Fibroblast of skin of right biceps (primary cell): Measurements from ENCODE around the gene ATXN1.

ENCODE experiments used
- DNase-seq: peaks from one replicate; pipeline ENCODE4 v3.0.0-alpha.2; 2013

ATXN1 gene

DNA sequence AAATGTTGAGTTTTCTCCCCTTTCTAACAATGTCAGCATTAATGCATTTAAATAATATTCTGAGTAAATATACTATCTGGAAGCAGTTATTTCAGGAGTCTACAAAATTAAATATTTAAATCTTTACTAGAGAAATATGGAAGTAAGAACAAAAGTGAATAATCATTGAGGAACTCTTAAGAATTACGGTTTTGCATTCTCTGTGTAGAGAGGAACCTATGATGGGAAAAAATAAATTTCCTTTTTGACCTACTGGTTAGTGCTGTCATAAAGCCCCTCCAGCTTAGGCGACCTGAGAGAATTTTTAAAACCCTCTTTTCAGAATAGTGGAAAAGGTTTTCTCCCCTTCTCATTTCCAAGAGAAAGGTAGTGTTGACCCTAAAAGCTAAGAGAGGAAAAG lies 64.8 kb downstream of the ATXN1 start:
- no peak for DNase-seq

DNA sequence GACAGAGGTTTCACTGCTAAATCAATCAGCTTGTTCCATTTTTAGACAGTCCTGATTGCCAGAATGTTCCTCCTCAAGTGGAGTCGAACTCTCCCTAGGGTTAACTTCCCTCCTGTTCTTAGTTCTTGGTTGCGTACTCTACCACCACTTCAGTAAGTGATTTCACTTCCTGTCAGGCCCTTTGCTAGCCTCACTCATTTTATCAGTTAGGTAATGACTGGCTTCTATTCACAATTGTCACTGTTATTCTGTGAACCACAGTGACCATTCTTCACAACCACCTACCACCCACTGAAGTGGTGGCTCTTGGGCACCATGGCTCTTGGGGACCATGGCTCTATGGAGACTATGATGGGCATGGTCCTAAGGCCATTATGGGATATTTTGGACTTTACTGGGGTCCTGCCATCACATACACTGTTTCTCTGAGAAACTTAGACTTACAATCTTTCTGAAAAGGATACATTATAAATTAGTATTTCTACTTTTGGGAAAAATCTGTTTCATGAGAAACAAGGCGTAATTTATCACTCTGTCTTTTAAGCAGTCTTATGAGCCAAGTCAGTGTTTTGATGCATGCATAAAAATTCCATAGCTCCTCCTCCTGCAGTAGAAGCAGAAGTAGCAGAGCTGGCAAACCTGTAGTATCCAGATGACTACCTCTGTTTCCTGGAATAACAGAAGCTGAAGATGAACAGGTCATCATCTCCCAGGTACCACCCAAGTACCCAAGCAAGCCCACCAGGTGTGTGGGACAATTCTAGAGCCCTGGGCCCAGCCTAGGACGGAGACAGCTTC lies 66.3 kb downstream of the ATXN1 start:
- DNase-seq, result no peak

DNA sequence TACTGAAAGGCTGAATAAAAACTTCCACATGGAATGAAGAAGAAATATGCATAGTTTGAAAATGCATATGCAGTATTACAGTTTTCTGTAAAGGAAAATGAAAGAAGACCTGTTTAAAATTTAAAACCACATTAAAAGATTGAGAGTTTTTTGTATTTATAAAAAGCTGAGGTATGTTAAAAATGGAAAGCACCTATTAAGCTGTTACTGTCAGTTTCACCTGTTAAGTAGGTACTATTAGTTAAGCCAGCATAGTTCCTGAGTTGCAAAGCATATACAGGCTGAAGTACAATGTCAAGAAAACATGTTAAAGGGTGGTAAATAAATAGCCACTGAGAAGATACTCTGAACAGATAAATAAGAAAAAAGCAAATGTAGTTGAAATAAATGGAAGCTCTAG lies 69.9 kb downstream of the ATXN1 start:
- DNase-seq, result no peak

DNA sequence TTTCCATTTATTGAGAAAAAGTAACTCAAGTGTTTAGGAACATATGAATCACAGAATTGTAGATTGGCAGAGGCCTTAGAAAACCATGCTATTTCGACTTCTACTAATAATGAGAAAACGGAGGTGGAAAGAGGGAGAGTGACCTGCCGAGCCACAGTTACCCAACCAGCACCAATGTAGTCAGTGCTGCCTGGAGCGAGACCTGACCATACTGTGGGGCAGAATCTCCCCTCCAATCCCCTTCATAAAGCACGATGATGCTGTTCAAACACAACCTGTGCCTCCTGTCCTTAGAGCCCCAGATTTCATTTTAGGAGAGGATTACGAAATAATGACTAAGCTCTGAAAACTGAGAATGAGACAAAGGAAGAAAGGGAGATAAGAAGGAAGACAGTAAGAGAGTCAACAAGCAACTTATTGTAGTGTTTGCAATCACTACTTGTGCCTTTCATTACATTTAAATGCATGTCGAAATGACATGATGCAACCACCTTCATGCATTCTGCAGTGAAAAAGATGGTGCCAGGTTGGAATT lies 70.6 kb downstream of the ATXN1 start:
- peak; percentile 59 for DNase-seq

DNA sequence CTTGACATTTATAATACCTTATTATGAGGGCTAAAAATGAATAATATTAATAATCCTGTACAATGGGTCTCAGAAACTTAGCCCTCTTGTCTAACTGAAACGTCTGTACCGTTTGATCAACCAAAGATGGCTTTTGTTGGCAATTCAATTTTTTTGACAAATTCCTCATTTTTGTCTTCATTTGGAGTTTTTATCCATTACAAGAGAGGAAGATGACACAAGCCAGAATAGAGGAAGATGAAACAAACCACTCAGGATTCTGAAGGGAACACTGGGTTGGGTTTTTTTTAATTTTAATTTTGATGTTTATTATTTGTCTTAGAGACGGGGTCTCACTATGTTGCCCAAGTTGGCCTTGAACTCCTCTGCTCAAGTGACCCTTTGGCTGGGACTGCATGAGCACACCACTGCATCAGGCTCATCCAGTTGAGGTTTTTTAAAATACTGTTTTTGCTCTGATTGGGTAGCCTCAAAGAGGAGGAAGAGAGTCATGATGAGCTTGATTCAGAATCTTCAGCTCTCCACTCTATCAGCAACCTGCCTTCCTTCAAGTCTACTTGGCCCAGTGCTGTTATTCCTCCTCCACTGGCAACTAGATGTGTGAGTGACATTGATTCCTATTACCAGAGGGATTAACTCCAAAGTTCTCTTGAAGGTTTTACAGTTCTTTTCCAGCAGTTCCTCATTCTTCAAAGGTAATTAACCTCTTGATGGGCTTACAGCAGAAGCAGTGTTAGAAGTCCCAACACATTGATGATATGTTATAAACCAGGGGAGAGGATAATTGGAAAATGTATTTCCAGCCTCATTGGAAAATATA lies 71.3 kb downstream of the ATXN1 start:
- DNase-seq, result no peak

DNA sequence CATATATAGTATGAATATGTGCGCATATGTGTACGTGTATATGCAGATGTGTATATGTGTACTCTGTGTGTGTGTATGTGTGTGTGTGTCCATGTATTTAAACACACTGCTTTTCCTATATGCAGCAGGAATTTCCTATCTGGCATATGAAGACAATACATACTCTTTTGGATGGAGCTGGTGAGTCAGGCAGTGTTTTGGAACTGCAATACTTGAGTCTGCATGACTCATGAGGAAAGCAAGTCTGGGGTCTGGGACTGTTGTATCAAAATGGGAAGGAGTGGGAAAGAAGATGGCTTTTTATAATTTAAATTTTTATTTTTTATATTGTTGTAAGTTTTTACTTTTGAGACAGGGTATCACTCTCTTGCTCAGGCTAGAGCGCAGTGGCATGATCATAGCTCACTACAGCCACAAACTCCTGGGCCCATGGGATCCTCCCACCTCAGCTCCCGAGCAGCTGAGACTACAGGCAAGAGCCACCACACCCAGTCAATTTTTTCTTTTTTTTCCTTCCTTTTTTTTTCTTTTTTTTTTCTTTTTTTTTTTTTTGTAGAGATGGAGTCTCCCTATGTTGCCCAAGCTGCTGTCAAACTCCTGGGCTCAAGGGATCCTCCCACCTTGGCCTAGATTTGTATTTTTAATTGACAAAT lies 72.2 kb downstream of the ATXN1 start:
- DNase-seq, result peak; percentile 93

DNA sequence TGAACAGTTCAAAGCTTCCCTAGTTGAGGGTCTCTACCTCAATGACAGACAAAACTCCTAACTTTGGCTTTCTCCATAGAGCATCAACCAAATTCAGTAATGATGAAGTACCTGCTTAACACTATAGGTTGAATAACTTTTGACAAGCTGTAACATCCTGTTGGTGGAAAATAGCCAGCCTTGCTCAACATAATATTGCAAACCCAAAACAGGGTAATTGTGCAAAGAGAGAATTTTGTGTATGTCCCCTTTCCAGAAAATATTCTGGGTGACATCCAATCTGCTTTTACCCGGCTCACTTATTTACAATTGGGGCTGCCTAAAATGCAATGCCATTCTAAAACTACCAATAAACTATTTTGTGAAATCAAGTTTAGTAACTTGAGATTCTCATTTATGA lies 72.8 kb downstream of the ATXN1 start:
- no peak for DNase-seq

DNA sequence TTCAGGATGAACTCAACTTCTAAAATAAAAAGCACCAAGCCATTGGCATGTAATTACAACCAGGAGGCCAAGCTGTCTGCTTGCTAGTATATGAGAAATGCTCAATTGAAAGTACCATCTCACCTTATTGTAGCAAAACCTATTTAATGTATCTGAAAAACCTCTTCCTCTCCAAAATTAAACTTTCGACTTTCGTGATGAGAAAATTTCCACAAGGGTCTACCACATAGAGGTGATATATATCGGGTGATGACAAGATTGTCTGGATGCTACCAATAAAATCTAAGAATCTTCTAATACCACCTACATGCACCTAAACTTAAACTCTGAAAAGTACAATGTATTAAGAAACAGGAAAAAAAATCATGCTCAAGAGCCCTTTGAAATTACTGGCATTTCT lies 74.2 kb downstream of the ATXN1 start:
- DNase-seq, result no peak

DNA sequence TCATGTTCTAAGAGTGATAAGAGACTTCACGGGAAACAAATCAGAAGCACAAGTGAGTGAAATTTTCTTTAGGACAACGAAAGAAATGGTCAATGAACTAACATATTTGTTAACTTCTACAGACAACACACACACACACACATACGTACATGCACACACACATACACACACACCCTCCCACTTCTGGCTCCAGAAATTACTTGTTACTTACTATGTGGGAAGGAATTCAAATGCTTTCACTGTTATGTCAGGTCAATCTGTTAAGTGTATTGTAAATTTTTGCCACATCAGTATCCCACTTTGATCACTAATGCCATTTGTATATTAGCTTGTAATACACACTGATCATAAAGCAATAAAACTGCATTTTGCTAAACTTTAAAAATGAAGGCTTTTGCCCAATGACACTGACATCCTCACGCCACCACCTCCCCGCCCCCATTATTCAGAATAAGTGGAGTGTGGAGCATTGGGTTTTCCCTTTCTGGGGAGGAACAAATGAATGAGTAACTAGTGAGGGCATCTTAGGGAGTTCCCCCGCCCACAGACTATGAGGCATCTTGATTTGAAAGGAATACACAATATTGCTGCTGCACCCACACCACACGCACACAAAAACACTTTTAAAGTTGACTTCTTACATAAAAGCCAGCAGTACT lies 76.2 kb downstream of the ATXN1 start:
- peak; percentile 67 for DNase-seq

DNA sequence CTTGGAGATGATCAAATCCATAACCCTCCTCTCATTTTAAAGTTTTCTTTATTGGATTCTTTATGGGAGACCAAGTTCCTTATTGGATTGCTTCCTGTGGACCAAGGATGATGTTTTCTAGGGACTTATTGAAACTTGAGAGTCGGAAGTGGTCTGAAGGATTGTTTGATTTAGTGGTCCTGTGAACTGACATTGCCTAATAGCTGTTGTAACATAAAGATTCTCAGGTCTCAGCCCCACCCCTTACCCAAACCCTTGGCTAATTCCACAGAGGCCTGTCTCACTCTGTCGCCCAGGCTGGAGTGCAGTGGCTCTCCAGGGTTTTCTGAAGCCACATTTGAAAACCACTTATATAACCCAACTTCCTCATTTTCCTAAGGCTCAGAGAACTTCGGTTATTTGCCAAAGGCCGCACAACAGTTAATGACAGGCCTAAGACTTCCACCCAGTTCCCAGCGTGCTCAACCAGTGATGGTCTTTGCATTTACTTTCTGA lies 77.0 kb downstream of the ATXN1 start:
- no peak for DNase-seq

DNA sequence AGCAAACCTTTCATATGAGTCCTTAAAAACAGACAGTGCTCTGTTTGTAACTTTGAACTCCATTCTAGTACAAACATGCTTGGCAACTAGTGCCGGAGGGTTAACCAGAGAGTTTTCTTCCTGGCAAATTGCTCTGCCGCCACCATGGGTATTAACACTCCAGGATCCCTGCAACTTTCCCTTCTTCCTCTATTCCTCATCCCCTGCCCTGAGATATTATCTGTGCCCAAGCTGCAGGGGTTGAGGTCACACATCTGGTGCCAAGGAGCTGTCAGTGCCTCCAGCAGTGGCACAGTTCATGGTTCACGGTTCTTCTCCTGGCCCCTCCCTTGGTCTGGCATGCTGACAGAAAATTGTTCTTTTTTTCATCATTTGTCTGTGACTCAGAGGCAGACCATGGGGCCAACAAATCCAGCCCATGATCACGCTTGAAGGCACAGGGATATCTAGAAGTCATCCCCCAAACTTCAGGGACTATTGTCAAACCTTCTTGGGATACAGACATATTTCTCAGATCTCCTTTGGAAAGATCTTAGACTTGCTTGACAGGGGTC lies 77.5 kb downstream of the ATXN1 start:
- DNase-seq, result peak; percentile 83

DNA sequence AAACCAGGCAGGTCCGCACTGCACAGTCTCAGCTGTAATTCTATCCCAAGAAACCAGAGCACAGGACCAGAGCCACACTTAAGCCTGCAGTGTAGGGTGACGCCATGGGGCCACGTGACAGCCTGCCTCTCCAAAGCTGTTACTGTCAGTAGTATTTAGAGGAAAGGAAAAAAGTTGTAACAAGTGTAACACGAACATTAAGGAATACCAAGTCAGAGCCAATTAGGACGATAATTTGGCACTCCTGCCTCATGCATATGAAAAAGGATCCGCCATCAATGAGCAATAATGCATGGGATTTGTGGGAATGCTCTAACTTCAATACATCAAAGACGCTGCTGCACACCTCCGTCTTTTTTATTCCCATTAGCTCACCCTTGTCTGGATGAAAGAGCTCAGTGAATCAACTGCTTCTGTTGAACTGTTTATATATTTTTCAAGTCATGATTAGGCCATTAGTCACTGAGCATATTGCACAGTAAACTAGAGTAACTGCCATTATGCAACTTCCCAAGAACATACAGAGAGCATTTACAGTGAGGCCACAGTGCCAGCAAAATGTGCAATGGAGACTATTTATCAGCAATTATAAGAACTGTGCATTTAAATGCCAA lies 79.9 kb downstream of the ATXN1 start:
- DNase-seq, result peak; percentile 92

DNA sequence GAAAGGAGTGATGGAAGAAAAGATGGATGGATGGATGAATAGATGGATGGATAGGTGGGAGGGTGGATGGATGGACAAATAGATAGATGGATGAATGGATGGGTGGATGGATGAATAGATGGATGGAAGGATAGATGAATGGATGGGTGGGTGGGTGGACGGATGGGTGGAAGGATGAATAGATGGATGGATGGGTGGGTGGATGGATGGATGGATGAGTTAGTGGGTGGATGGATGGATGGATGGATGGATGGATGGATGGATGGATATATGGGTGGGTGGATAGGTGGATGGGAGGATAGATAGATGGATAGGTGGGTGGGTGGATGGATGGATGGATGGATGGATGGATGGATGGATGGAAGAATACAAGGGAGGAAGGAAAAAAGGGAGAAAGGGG lies 82.2 kb downstream of the ATXN1 start:
- no peak for DNase-seq

DNA sequence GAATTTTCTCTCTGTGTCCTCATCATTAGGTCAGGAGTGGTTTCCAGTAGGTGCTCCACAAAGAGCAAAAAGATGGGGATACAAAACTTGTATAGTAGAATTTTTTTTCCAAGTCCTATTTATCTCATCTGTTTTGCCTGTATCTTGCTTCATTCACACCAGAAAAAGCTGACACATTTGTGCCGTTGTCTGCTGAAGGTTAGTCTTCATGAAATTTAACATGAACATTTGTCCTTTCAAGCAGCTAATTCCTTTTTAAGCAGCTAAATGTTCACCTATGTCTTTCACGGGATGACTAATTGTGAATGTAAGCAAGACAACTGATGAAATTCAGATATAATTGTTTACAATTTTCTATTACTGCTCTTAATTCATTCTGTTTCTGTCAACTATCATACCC lies 83.8 kb downstream of the ATXN1 start:
- DNase-seq, result no peak

DNA sequence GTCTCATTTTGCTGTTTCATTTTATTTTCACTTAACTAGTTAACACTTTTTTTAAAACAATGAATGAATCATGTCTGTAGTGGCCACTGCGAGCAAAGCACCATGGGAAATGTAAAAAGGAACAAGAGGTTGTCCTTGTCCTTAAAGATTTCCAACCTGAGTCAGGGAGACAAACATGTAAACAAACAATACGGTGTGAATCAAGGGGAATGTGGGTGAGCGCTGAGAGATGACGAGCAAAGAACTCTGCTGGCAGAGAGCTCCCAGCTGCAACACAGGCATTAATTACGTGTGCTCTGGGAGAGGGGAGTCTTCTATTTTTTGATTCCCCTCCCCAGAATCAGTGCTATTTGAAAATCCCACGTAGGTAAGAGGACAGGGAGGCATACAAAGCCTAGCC lies 84.3 kb downstream of the ATXN1 start:
- peak; percentile 37 for DNase-seq

DNA sequence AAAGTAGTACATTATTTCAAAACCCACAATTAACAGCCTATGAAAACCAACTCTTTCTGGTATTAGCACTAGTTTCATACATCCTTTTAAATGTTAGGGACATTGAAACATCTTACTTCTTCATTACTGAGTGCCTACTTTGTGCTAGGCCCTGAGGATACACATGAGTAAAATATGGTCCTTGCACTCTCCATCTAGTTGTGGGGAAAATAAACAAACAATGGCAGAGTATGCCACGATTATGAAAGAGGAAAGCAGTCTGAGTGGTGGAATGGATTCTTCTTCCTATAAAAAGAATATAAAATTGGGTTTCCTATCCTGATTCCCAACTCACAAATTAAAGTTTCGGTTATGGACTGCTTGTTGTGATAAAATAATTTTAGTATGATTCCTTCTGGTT lies 84.9 kb downstream of the ATXN1 start:
- DNase-seq, result no peak

DNA sequence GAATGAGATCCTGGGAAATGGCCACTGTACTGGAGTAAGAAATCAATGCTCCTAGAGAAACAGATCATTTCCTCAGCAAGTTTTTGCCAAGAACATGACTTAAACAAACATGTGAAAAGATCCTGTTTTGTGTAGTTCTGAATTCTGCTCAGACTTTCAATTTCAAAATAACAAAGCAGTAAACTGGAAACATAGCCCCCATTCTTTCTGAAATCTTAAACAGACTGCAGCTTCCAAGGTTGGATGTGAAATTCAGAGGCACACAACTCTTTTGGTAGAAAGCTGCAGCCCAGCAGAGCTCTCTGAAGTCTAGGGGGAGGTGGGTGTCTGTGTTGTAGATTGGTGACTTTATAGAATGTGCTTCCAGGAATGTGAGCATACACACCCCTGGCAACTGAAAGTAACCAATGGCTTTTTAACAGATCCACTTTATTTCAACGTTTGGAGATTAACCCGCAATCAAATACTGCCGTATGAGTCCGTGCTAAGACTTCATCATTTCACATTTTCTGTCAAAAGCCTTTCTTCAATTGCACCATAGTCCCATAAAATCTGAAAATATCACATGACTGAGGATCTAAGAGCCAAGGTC lies 86.4 kb downstream of the ATXN1 start:
- peak; percentile 75 for DNase-seq

DNA sequence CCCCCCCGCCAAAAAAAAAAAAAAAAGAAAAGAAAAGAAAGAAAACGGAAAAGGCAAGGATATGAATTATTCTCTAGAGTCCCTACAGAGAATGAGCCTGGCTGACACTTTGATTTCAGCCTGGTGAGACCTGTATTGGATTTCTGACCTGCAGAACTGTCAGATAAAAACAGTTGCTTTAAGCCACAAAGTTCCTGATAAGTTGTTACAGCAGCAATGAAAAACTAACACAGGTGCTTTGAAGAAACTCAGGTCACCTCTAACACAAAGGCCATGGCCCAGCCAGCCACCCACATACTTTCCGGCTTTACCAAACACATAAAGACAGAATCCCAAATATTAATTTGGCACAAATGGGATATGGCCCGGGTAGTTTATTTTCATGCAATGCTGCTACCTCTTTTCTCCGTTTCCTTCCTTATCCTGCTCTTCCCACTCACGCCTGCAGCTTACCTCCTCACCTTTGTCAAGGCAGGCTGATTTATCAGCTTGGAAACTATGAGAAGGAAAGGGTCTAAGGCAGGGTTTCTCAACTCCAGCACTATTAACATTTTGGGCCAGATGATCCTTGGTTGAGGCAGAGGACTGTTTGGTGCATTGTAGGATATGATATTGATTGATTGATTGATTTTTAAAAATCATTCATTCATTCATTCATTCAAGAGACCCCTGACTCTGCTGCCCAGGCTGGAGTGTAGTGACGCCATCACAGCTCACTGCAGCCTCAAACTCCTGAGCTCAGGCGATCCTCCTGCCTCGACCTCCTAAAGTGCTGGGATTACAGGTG lies 88.1 kb downstream of the ATXN1 start:
- DNase-seq, result no peak

DNA sequence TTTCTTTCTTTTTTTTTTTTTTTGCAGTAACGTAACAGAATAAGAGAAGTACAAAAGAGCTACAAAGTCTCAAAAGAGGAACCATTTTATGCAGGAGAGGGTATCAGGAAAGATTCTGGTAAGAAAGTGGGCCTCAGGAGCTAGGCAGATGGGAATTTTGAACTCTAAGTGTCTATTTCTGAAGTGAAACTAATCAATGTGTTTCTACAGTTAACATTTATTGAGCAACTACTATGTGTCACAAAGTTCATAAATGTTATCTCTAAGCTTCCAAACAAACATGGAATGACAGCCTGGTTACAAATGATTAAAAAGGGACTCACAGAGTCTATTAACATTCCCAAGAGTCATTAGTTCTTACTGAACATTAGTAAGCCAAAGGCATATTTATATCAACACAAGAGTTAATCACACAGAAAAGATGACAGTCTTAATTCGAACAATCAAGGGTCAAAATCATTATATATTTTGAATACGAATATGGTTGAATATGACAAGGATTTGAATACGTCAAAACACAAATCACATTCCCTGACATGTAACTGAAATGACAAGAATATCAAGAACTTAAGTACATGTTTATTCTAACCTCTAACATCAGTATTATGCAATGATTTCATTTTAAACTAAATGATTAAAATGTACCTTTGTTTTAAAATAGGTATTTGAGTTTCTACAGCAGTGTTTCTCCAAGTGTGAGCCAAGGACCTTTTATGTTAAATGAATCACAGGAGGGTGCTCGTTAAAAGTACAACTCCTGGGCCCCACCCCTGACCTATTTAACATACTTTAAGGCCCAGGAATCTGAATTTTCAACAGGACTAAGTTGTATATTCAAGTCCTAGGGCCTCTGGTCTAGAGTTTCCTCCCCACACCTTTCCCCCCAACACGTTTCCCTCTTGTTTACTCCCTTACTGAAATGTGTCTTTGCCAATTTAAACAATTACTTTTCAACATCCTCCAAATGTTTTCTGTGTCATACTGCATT lies 89.7 kb downstream of the ATXN1 start:
- DNase-seq, result peak; percentile 33
